ENCODE results near the gene FCER1G.

- TF ChIP-seq CTCF (IDR thresholded peaks at IDR 0.05) (no peak), EZH2 (IDR thresholded peaks at IDR 0.05) (no peak)
Observed at GRCh38 chr1:161168906-161169305, 46.2 kb upstream of the FCER1G start.
